Measurements from ENCODE around the gene SYCP1.
"Not testable (repeated sequence)": the region's sequence is repeated elsewhere in the genome, so short reads cannot be mapped to it uniquely, and the experiment has no call there.

SYCP1 gene, protein sequence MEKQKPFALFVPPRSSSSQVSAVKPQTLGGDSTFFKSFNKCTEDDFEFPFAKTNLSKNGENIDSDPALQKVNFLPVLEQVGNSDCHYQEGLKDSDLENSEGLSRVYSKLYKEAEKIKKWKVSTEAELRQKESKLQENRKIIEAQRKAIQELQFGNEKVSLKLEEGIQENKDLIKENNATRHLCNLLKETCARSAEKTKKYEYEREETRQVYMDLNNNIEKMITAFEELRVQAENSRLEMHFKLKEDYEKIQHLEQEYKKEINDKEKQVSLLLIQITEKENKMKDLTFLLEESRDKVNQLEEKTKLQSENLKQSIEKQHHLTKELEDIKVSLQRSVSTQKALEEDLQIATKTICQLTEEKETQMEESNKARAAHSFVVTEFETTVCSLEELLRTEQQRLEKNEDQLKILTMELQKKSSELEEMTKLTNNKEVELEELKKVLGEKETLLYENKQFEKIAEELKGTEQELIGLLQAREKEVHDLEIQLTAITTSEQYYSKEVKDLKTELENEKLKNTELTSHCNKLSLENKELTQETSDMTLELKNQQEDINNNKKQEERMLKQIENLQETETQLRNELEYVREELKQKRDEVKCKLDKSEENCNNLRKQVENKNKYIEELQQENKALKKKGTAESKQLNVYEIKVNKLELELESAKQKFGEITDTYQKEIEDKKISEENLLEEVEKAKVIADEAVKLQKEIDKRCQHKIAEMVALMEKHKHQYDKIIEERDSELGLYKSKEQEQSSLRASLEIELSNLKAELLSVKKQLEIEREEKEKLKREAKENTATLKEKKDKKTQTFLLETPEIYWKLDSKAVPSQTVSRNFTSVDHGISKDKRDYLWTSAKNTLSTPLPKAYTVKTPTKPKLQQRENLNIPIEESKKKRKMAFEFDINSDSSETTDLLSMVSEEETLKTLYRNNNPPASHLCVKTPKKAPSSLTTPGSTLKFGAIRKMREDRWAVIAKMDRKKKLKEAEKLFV

DNA sequence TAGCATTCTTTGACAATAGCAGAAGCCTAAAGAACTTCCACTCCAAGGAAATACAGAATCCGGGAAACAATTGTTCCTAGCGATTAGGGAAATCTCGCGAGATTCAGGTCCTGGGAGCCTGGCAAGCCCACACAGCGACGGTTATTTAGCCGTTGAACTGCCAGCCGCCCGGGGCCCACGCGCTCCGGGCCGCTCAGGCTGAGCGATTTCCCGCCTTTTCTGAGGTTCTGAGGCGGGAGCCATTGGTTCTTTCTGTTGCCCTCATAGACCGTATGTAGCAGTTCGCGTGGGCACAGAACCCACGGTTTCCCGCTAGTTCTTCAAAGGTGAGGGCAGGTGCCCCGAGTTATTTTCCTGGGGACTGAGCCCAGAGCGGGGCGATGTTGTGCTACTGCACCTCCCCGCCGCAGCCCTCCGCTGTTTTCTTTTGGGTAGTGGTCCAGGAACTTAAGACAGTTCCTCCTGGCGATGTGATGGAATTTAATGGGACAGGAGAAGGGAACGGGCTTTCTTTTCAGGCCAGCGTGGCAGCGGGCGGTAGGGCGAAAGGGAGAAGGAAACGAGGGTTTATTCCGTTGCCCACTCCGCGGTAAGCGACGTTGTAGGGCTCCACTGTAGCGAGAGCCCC is at the start of gene SYCP1:
Gene SYCP1 (plus strand): TSS at position 171 of the 628 bp plus-strand sequence. CDS start 602 bp downstream, outside the sequence.
- Histone ChIP-seq H3K27me3 (ENCODE audit: insufficient read depth, low read depth, severe bottlenecking) (no peaks in the 10 kb centered on the region), H3K4me3 (ENCODE audit: low read depth, low read length) (no peak within 1 kb of the TSS), H3K27ac (no peak within 1 kb of the TSS), H3K9me3 (ENCODE audit: severe bottlenecking) (no peaks in the 10 kb centered on the region), H3K36me3 (no peaks in the 10 kb centered on the region)
- TF ChIP-seq CTCF (IDR thresholded peaks at IDR 0.05; ENCODE audit: low read depth, low read length): no peak
- DNase-seq: no peak

DNA sequence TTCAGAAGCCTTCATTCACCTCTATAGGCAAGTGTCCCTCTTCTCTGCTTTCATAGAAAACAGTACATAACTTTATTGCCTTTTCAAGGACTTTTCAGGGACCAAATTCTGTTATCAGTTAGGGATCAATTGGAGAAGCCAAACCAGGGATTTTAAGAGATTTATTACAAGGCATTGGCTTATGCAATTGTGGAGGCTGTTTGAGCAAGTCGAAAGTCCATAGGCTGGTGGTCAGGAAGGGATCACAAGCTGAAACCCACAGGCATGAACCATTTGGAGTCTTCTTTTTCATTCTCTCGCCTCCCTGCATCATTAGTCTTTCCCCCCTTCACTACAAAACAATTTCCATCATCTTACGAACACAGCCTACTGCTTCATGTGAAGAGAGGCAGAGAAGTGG is 34.8 kb upstream of the SYCP1 start:
- Histone ChIP-seq H3K9me3 (ENCODE audit: severe bottlenecking) (no peaks in the 10 kb centered on the region), H3K27me3 (ENCODE audit: insufficient read depth, low read depth, severe bottlenecking) (no peaks in the 10 kb centered on the region), H3K27ac (no peak overlapping the region), H3K4me3 (ENCODE audit: low read depth, low read length) (no peak overlapping the region), H3K36me3 (no peaks in the 10 kb centered on the region)
- TF ChIP-seq CTCF (IDR thresholded peaks at IDR 0.05; ENCODE audit: low read depth, low read length): no peak
- DNase-seq: no peak

- no peak overlapping the region for H3K4me3 ChIP-seq (ENCODE audit: low read depth, low read length)
- H3K9me3 ChIP-seq (ENCODE audit: severe bottlenecking): no peaks in the 10 kb centered on the region
- no peak overlapping the region for H3K27ac ChIP-seq
- H3K27me3 ChIP-seq (ENCODE audit: insufficient read depth, low read depth, severe bottlenecking): no peaks in the 10 kb centered on the region
- no peaks in the 10 kb centered on the region for H3K36me3 ChIP-seq
- TF ChIP-seq CTCF (IDR thresholded peaks at IDR 0.05; ENCODE audit: low read depth, low read length): no peak
- no peak for DNase-seq
Measured at GRCh38 chr1:114820392-114820791, 34.3 kb upstream of the SYCP1 start.

GRCh38 chr1:114821978-114822377 is 32.7 kb upstream of the SYCP1 start:
- no peaks in the 10 kb centered on the region for H3K36me3 ChIP-seq
- DNase-seq: no peak
- H3K4me3 ChIP-seq (ENCODE audit: low read depth, low read length): no peak overlapping the region
- H3K27me3 ChIP-seq (ENCODE audit: insufficient read depth, low read depth, severe bottlenecking): no peaks in the 10 kb centered on the region
- no peak for TF ChIP-seq CTCF (IDR thresholded peaks at IDR 0.05; ENCODE audit: low read depth, low read length)
- H3K27ac ChIP-seq: no peak overlapping the region
- H3K9me3 ChIP-seq (ENCODE audit: severe bottlenecking): no peaks in the 10 kb centered on the region

DNA sequence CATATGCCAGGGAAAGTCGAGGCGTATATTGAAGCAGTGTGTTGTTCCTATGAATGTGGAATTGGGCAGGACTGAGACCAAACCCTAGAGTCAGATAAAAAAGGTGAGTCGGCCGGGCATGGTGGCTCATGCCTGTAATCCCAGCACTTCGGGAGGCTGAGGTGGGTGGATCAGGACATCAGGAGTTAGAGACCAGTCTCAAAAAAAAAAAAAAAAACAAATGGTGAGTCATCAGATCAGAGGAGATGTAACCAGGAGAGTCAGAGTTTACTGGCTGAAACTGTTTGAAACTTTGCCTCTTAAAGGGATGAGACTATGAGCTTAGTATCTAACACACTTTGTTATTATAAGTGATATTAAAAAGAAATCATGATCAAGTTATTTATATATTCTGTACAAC is 26.4 kb upstream of the SYCP1 start:
- Histone ChIP-seq H3K36me3 (no peaks in the 10 kb centered on the region), H3K4me3 (ENCODE audit: low read depth, low read length) (no peak overlapping the region), H3K27me3 (ENCODE audit: insufficient read depth, low read depth, severe bottlenecking) (no peaks in the 10 kb centered on the region), H3K27ac (no peak overlapping the region), H3K9me3 (ENCODE audit: severe bottlenecking) (no peaks in the 10 kb centered on the region)
- DNase-seq: no peak
- TF ChIP-seq CTCF (IDR thresholded peaks at IDR 0.05; ENCODE audit: low read depth, low read length): no peak

GRCh38 chr1:114830075-114830474 is 24.6 kb upstream of the SYCP1 start:
- H3K27me3 ChIP-seq (ENCODE audit: insufficient read depth, low read depth, severe bottlenecking); DNase-seq; H3K9me3 ChIP-seq (ENCODE audit: severe bottlenecking); H3K4me3 ChIP-seq (ENCODE audit: low read depth, low read length); H3K36me3 ChIP-seq; H3K27ac ChIP-seq: not testable (repeated sequence)

Measured in WERI-Rb-1 (cell line).